ENCODE data around the gene FAF1.

GRCh38 chr1:50705699-50706098, 254.4 kb downstream of the FAF1 start:
- no peak for TF ChIP-seq CTCF (conservative IDR thresholded peaks at IDR 0.05; ENCODE audit: low read length)
- TF ChIP-seq EZH2phosphoT487 (IDR thresholded peaks at IDR 0.05; ENCODE audit: borderline replicate concordance, low read depth, low read length) = no peak

All from OCI-LY7 (cell line).